K562 (cell line): ENCODE data around the gene CACNA2D3. TPM values are rescaled to one million over a fixed set of nuclear protein-coding genes. Genes with fewer than 3 reads are reported as not detected.

ENCODE experiments used
- ATAC-seq: fragments of 200-7000 bp; cut with Tn5 transposase; 3 replicates; pipeline ENCODE4 v1.9.1; 2020; ENCODE audit warnings: moderate library complexity
- BruUV-seq: library from RNA; stranded (reverse); fragments of 400-500 nt; replicated peaks from 2 replicates; lab custom pipeline; 2021; lab: Mats Ljungman, UMichigan
- CTCF ChIA-PET: fragments of 300-600 bp; formaldehyde crosslinking; extraction: SDS; loops from one replicate; lab custom pipeline; 2021; ENCODE audit warnings: low intra/inter-chr PET ratio; lab: Yijun Ruan, JAX
- POLR2A ChIA-PET: fragments of 300-600, 350-650 bp; sonication (Branson Sonifier 250); formaldehyde crosslinking; extraction: SDS; loops from one replicate; lab custom pipeline; 2021; ENCODE audit warnings: antibody characterized with exemption, inconsistent platforms; lab: Yijun Ruan, JAX
- DNase-seq, 4 experiments: peaks; one replicate each; pipeline versions ENCODE4 v3.0.0 to v3.0.0-alpha.2; 2011 to 2018; ENCODE audit warnings: low spot score in 3 of 4, mixed read lengths in 3 of 4; ENCODE audit errors: extremely low read depth in 1 of 4
- FAIRE-seq: peaks from 2 replicates; lab custom pipeline; 2011; peaks lifted over from hg19 to GRCh38; lab: Jason Lieb, UNC
- H2AFZ ChIP-seq: 2 replicates; pipeline ENCODE4 v1.6.0; 2011; ENCODE audit warnings: low read depth, low read length, control low read depth, inconsistent platforms
- H3K27ac ChIP-seq: fragments of 200-600 bp; 3 replicates; pipeline ENCODE4 v1.8.0; 2011; ENCODE audit warnings: low read depth, mild to moderate bottlenecking, control low read depth, inconsistent platforms, low read length, moderate library complexity, mixed read lengths; ENCODE audit errors: extremely low read depth
- H3K27me3 ChIP-seq, 2 experiments: fragments of 300-600 bp in 1 of 2; 2 replicates in 1 of 2; 3 replicates in 1 of 2; pipeline versions ENCODE4 v1.6.0 to v1.8.0; 2011; ENCODE audit warnings: inconsistent platforms in 2 of 2, low read length in 2 of 2, mild to moderate bottlenecking in 1 of 2, mixed read lengths in 1 of 2, moderate library complexity in 1 of 2; ENCODE audit not compliant: control insufficient read depth in 2 of 2, insufficient read depth in 2 of 2
- H3K36me3 ChIP-seq: fragments of 300-600 bp; 3 replicates; pipeline ENCODE4 v1.8.0; 2011; ENCODE audit warnings: mild to moderate bottlenecking, low read length, inconsistent platforms; ENCODE audit not compliant: control insufficient read depth, insufficient read depth
- H3K4me1 ChIP-seq, 2 experiments: fragments of 200-600 bp in 1 of 2; replicated peaks in 1 of 2; 2 replicates in 1 of 2; 3 replicates in 1 of 2; pipeline versions ENCODE4 v1.5.1 to v1.8.0; 2011; ENCODE audit warnings: inconsistent platforms in 2 of 2, low read length in 2 of 2, mild to moderate bottlenecking in 1 of 2, mixed read lengths in 1 of 2, moderate library complexity in 1 of 2; ENCODE audit not compliant: control insufficient read depth in 2 of 2, insufficient read depth in 2 of 2
- H3K4me2 ChIP-seq: 2 replicates; pipeline ENCODE4 v1.6.1; 2011; ENCODE audit warnings: low read length, control low read depth, inconsistent platforms, mixed read lengths; ENCODE audit not compliant: insufficient read depth
- H3K4me3 ChIP-seq: fragments of 200-600 bp; sonication (generic), shearing (Covaris generic); 2 replicates; pipeline ENCODE4 v1.5.1; 2016; ENCODE audit warnings: control low read depth, inconsistent platforms
- H3K79me2 ChIP-seq: fragments of 200-600 bp; 3 replicates; pipeline ENCODE4 v1.8.0; 2011; ENCODE audit warnings: low read length, inconsistent platforms; ENCODE audit not compliant: control insufficient read depth, insufficient read depth
- H3K9ac ChIP-seq, 2 experiments: 2 replicates each; pipeline versions ENCODE4 v1.6.0 to v1.6.1; 2011; ENCODE audit warnings: low read depth in 2 of 2, low read length in 2 of 2, control low read depth in 1 of 2, inconsistent platforms in 1 of 2, mild to moderate bottlenecking in 1 of 2, mixed read lengths in 1 of 2; ENCODE audit not compliant: insufficient read depth in 1 of 2
- H3K9me1 ChIP-seq: one replicate; pipeline ENCODE4 v1.6.0; 2011; ENCODE audit warnings: inconsistent platforms, mild to moderate bottlenecking, low read length, moderate library complexity; ENCODE audit not compliant: control insufficient read depth, insufficient read depth
- H3K9me3 ChIP-seq: replicated peaks from 2 replicates; pipeline ENCODE4 v1.5.1; 2011; ENCODE audit warnings: low read depth, low read length, inconsistent platforms; ENCODE audit not compliant: control insufficient read depth, insufficient read depth
- H4K20me1 ChIP-seq: replicated peaks from 2 replicates; pipeline ENCODE4 v1.6.1; 2011; ENCODE audit warnings: low read length, inconsistent platforms, mixed read lengths; ENCODE audit not compliant: control insufficient read depth, insufficient read depth
- BRCA1 ChIP-seq, 2 experiments: fragments of 450-650 bp in 1 of 2; sonication (generic) in 1 of 2; formaldehyde crosslinking in 1 of 2; IDR thresholded peaks; 2 replicates each; pipeline versions ENCODE4 v1.5.0 to v1.6.1; 2017 to 2020; ENCODE audit warnings: mild to moderate bottlenecking in 1 of 2, missing genetic modification reagents in 1 of 2
- FIP1L1 ChIP-seq: fragments of 200-400 bp; formaldehyde crosslinking; IDR thresholded peaks from 2 replicates; pipeline ENCODE4 v1.6.1; 2018; ENCODE audit warnings: mild to moderate bottlenecking, low read depth, low read length; ENCODE audit not compliant: poor library complexity, severe bottlenecking
- LARP7 ChIP-seq: fragments of 450-650 bp; IDR thresholded peaks from 2 replicates; pipeline ENCODE4 v1.6.1; 2016
- MCM3 ChIP-seq: fragments of 450-650 bp; IDR thresholded peaks from 2 replicates; pipeline ENCODE4 v1.6.1; 2016
- NFE2 ChIP-seq: IDR thresholded peaks from 2 replicates; pipeline ENCODE4 v1.6.1; 2014; ENCODE audit warnings: antibody characterized with exemption, low read depth
- RBM34 ChIP-seq: fragments of 200-400 bp; formaldehyde crosslinking; IDR thresholded peaks from 2 replicates; pipeline ENCODE4 v1.6.1; 2018; ENCODE audit warnings: low read length, borderline replicate concordance; ENCODE audit not compliant: insufficient read depth
- RUNX1 ChIP-seq: sonication (generic); IDR thresholded peaks from 2 replicates; pipeline ENCODE4 v1.6.1; 2016; ENCODE audit warnings: antibody characterized with exemption, low read depth
- U2AF2 ChIP-seq: fragments of 200-400 bp; formaldehyde crosslinking; optimal IDR thresholded peaks from 2 replicates; pipeline ENCODE3; 2017; ENCODE audit warnings: low read depth, mild to moderate bottlenecking, low read length
- ZFP30 ChIP-seq: fragments of 250-450 bp; sonication (Bioruptor Pico); IDR thresholded peaks from 2 replicates; pipeline ENCODE4 v1.8.0; 2022; ENCODE audit warnings: moderate library complexity, mild to moderate bottlenecking, inconsistent platforms, borderline replicate concordance
- ZNF133 ChIP-seq: fragments of 250-450 bp; sonication (Bioruptor Pico); IDR thresholded peaks from 2 replicates; pipeline ENCODE4 v1.4.0; 2020; ENCODE audit warnings: mild to moderate bottlenecking
- ZNF347 ChIP-seq: fragments of 450-650 bp; formaldehyde crosslinking; IDR thresholded peaks from 2 replicates; pipeline ENCODE4 v1.4.0; 2020; ENCODE audit warnings: low read depth, mild to moderate bottlenecking, moderate library complexity
- ZNF699 ChIP-seq: fragments of 250-450 bp; sonication (Bioruptor Pico); IDR thresholded peaks from 2 replicates; pipeline ENCODE4 v1.8.0; 2021; ENCODE audit warnings: mild to moderate bottlenecking, moderate library complexity; ENCODE audit not compliant: insufficient replicate concordance
- WGBS: fragments of 100-300 bp; shearing (Covaris generic); methylation state at CpG from one replicate; pipeline ENCODE4 v1.1.6; 2016; ENCODE audit warnings: low coverage, mixed read lengths; ENCODE audit not compliant: insufficient coverage; ENCODE audit errors: missing lambda C conversion rate; 5-methylcytosine and 5-hydroxymethylcytosine counted together
- in situ Hi-C: fragments of 300-500 bp; cut with MboI; formaldehyde crosslinking; loops from 4 replicates; pipeline ENCODE4 v1.15.0; 2018; ENCODE audit warnings: inconsistent platforms, mixed read lengths
- intact Hi-C: fragments of 100-400 bp; cut with micrococcal nuclease; formaldehyde crosslinking; loops from 2 replicates; pipeline ENCODE4 v1.14.2; 2022
- polyA plus RNA-seq, 8 experiments: library from polyadenylated mRNA; depleted of rRNA in 4 of 8; stranded (reverse) in 5 of 8; unstranded in 3 of 8; fragments of >200 nt; fragmentation: Nextera tagmentation in 2 of 8; fragmentation: Illumina TruSeq in 1 of 8; extraction: Ambion mirVana in 2 of 8; extraction: Trizol in 1 of 8; gene quantifications; 2 replicates each; pipeline versions ENCODE4 v1.2.1 to v1.2.3, GENCODE V29; 2011 to 2014; ENCODE audit warnings: inconsistent platforms in 1 of 8, missing spikeins in 1 of 8
- total RNA-seq, 7 experiments: library from RNA; depleted of rRNA in 6 of 7; stranded (reverse); fragments of >200 nt in 6 of 7; fragmentation: Illumina TruSeq in 2 of 7; extraction: Trizol in 2 of 7; gene quantifications; 2 replicates each; pipeline versions ENCODE4 v1.2.1 to v1.2.3, GENCODE V29; 2011 to 2021; ENCODE audit warnings: low replicate concordance in 1 of 7
- TF ChIP-seq, protein P1 (sequence below): fragments of 250-450 bp; sonication (Bioruptor Pico); IDR thresholded peaks from 2 replicates; pipeline ENCODE4 v1.8.0; 2021; ENCODE audit warnings: borderline replicate concordance, mild to moderate bottlenecking, moderate library complexity; ENCODE audit not compliant: poor library complexity, severe bottlenecking
- TF ChIP-seq, protein P2 (sequence below): IDR thresholded peaks from 2 replicates; pipeline ENCODE4 v1.6.1; 2011; ENCODE audit warnings: borderline replicate concordance, low read depth, mild to moderate bottlenecking, moderate library complexity, low read length; ENCODE audit not compliant: insufficient read depth, poor library complexity, severe bottlenecking

CACNA2D3 gene
- total and polyA plus RNA-seq, 9 of the 15 experiments (the other 6 are each of a cell fraction or from before 2014, with no cell fraction given), result 0.01 TPM; not detected in 8

GRCh38 chr3:54139630-54140029 lies 17.3 kb downstream of the CACNA2D3 start:
- in situ Hi-C loops, result no loop called here
- ATAC-seq, result no peak
- H3K27me3 ChIP-seq, result no peaks in the 10 kb centered on the region; a peak in 1 of 5 replicates
- no TSS peak for BruUV-seq
- no peaks in the 10 kb centered on the region for H4K20me1 ChIP-seq
- POLR2A ChIA-PET, result interaction anchor here (0.7 kb wide), 1 partner anchor 20 kb away, joined by 3 read pairs; no protein-coding TSS in a partner anchor
- H3K9me1 ChIP-seq, result no peaks in the 10 kb centered on the region
- intact Hi-C loops, result loop anchor here (10.0 kb wide), 1 partner anchor 235 kb away; no protein-coding TSS in a partner anchor
- CTCF ChIA-PET, result no interaction called here
- H3K4me3 ChIP-seq, result no peak overlapping the region
- no peak overlapping the region for H3K27ac ChIP-seq
- 2% methylated on average over 3 of the region's 4 CpGs for WGBS
- no peak overlapping the region for H2AFZ ChIP-seq
- no peaks in the 10 kb centered on the region for H3K36me3 ChIP-seq
- no peak overlapping the region for H3K9ac ChIP-seq
- H3K4me1 ChIP-seq, result no peaks in the 10 kb centered on the region
- no peak for FAIRE-seq
- no peaks in the 10 kb centered on the region for H3K9me3 ChIP-seq
- no peak for DNase-seq
- TF ChIP-seq ZFP30 (CRISPR knock-in tag) (no peak), BRCA1 (IDR thresholded peaks at IDR 0.05) (no peak), BRCA1 (CRISPR knock-in tag; IDR thresholded peaks at IDR 0.05) (no peak), MCM3 (no peak)
- H3K79me2 ChIP-seq, result no peaks in the 10 kb centered on the region
- no peak overlapping the region for H3K4me2 ChIP-seq

DNA sequence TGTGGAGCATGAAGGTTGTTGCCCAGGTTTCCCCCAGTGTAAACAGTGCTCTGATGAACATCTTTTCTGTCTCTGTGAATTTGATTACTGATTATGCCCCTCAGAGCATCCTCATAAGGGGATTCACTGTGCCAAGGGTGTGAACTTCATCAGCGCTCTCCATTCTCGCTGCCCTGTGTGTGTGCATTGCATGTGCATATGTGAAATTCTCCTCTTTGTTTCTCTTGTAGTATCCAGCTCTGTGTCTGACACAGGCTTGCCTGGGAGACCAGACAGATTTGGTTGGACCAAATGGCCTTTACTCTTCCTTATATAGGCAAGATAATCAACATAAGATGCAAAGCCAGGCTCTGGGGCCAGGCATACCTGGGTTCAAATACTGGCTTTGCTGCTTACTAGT lies 21.9 kb downstream of the CACNA2D3 start:
- H3K27ac ChIP-seq, result no peak overlapping the region
- no CpG with 5 or more reads among the region's 2 CpGs for WGBS
- ChIA-PET CTCF (no interaction called here), POLR2A (no interaction called here)
- no peaks in the 10 kb centered on the region for H3K79me2 ChIP-seq
- FAIRE-seq, result no peak
- in situ Hi-C loops (no loop called here), intact Hi-C loops (loop anchor here (10.0 kb wide), 1 partner anchor 231 kb away; no protein-coding TSS in a partner anchor)
- no peak for ATAC-seq
- BruUV-seq, result no TSS peak
- peaks cover 3% of the 10 kb centered on the region for H3K9me1 ChIP-seq
- H3K4me1 ChIP-seq, result no peaks in the 10 kb centered on the region
- H3K4me3 ChIP-seq, result no peak overlapping the region
- H3K4me2 ChIP-seq, result no peak overlapping the region
- no peaks in the 10 kb centered on the region for H3K9me3 ChIP-seq
- no peaks in the 10 kb centered on the region for H3K27me3 ChIP-seq
- H3K36me3 ChIP-seq, result no peaks in the 10 kb centered on the region
- no peak overlapping the region for H2AFZ ChIP-seq
- H4K20me1 ChIP-seq, result no peaks in the 10 kb centered on the region
- no peak for DNase-seq
- no peak overlapping the region for H3K9ac ChIP-seq
- TF ChIP-seq, protein P1, sequence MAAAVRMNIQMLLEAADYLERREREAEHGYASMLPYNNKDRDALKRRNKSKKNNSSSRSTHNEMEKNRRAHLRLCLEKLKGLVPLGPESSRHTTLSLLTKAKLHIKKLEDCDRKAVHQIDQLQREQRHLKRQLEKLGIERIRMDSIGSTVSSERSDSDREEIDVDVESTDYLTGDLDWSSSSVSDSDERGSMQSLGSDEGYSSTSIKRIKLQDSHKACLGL (CRISPR knock-in tag), result no peak
- no peak for TF ChIP-seq ZNF133
- TF ChIP-seq U2AF2, result no peak
- TF ChIP-seq, protein P2, sequence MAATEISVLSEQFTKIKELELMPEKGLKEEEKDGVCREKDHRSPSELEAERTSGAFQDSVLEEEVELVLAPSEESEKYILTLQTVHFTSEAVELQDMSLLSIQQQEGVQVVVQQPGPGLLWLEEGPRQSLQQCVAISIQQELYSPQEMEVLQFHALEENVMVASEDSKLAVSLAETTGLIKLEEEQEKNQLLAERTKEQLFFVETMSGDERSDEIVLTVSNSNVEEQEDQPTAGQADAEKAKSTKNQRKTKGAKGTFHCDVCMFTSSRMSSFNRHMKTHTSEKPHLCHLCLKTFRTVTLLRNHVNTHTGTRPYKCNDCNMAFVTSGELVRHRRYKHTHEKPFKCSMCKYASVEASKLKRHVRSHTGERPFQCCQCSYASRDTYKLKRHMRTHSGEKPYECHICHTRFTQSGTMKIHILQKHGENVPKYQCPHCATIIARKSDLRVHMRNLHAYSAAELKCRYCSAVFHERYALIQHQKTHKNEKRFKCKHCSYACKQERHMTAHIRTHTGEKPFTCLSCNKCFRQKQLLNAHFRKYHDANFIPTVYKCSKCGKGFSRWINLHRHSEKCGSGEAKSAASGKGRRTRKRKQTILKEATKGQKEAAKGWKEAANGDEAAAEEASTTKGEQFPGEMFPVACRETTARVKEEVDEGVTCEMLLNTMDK, result no peak
- no peak for TF ChIP-seq ZNF699 (CRISPR knock-in tag)
- no peak for TF ChIP-seq ZNF347
- TF ChIP-seq FIP1L1, result no peak
- no peak for TF ChIP-seq RBM34
- TF ChIP-seq NFE2, result no peak
- TF ChIP-seq LARP7, result no peak
- no peak for TF ChIP-seq RUNX1
